GM12801 (cell line): ENCODE data around the gene ZNF697.

Source experiments
- TF ChIP-seq, protein P1 (sequence below): IDR thresholded peaks from one replicate; pipeline ENCODE4 v1.5.1; 2011; ENCODE audit warnings: control low read depth; ENCODE audit not compliant: insufficient read length; ENCODE audit errors: extremely low read depth

Gene ZNF697

GRCh38 chr1:119636491-119637089, 11.5 kb downstream of the ZNF697 start:
- TF ChIP-seq, protein P1, sequence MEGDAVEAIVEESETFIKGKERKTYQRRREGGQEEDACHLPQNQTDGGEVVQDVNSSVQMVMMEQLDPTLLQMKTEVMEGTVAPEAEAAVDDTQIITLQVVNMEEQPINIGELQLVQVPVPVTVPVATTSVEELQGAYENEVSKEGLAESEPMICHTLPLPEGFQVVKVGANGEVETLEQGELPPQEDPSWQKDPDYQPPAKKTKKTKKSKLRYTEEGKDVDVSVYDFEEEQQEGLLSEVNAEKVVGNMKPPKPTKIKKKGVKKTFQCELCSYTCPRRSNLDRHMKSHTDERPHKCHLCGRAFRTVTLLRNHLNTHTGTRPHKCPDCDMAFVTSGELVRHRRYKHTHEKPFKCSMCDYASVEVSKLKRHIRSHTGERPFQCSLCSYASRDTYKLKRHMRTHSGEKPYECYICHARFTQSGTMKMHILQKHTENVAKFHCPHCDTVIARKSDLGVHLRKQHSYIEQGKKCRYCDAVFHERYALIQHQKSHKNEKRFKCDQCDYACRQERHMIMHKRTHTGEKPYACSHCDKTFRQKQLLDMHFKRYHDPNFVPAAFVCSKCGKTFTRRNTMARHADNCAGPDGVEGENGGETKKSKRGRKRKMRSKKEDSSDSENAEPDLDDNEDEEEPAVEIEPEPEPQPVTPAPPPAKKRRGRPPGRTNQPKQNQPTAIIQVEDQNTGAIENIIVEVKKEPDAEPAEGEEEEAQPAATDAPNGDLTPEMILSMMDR: no peak

- TF ChIP-seq, protein P1: no peak
Measured at GRCh38 chr1:119635811-119636390, 12.2 kb downstream of the ZNF697 start.

- TF ChIP-seq, protein P1: no peak
Measured at GRCh38 chr1:119634016-119634415, 14.1 kb downstream of the ZNF697 start.

DNA sequence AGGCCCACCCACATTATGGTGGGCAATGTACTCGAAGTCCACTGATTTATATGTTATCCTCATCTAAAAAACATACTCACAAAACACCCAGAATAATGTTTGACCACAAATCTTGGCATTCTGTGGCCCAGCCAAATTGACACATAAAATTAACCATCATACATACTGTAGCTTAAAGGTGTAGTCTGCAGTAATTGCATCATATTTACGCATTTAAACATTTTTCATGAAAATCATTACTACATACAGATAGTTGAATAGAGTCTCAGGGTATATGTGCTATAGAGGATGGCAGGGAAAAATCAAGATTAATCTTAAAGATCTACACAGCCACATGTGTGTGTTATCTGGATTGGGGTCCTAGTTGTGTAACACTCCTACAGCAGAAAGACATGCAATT, 14.5 kb downstream of the ZNF697 start:
- TF ChIP-seq, protein P1: no peak

- TF ChIP-seq, protein P1: no peak
Measured at GRCh38 chr1:119632841-119633240, 15.2 kb downstream of the ZNF697 start.

GRCh38 chr1:119632103-119632490, 16.0 kb downstream of the ZNF697 start:
- TF ChIP-seq, protein P1: no peak

DNA sequence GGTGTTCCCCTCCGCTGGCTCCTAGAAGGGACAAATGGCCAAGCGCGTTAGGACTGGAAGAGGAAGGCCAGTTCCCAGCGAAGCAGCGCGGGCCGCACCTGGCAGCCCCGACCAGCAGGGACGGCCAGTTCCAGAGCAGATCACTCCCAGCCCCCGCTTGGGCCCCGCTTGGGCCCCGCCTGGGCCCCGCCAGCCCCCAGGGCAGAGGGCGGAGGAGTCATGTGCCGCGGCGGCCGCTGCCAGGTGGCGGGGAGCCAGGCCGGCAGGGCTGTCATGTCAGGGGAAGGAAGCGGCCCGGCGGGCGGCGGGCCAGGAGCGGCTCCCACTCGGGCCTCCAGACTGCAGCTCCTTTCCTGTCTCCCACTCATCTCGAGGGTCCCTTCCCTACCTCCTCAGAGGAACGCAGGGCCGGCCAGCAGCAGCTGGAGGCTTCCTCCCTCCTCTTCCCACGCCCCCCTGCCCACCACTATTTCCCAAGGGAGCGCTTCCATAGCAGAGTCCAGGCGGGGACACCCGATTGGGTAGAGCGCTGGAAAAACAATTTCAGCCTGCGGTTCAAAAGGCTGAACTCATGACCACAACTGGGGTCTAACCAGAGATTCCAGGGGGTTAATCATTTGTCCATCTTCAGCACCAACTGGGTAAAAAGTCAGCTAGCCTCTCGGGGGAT, 16.5 kb downstream of the ZNF697 start:
- TF ChIP-seq, protein P1: no peak
